Posterior cingulate gyrus (tissue), 11 donors: ENCODE measurements around the gene PUS1.
"Not testable (repeated sequence)": the region's sequence is repeated elsewhere in the genome, so short reads cannot be mapped to it uniquely, and the experiment has no call there.

ENCODE experiments used
- DNase-seq, 10 donors: peaks; one replicate each; pipeline versions ENCODE4 v3.0.0 to v3.0.0-alpha.2; 2020 to 2021; ENCODE audit warnings: mixed read lengths in 3 of 10
- intact Hi-C: fragments of 100-400 bp; cut with DNase I; formaldehyde crosslinking; loops from one replicate; pipeline ENCODE4 v1.15.1; 2023

PUS1 gene

DNA sequence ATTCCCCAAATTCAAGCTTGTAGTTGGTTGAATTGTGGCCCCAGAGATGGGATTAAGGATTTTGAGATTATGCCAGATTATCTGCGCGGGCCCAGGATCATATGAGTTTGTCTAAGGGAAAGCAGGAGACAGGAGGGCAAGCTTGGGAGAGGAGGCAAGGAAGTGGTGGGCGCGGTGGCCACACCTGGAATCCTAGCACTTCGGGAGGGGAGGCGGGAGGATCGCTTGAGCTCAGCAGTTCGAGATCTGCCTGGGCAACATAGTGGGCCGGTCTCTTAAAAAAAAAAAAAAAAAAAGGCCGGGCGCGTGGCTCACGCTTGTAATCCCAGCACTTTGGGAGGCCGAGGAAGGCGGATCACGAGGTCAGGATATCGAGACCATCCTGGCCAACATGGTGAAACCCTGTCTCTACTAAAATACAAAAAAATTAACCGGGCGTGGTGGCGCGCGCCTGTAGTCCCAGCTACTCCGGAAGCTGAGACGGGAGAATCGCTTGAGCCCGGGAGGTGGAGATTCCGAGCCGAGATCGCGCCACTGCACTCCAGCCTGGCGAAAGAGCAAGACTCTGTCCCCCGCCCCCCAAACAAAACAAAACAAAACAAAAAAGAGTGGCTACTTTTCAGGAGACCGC lies 881 bp upstream of the PUS1 start:
- peak in 1 of 10 donors; percentile 81 for DNase-seq
- intact Hi-C loops: loop anchor here (2.0 to 10.0 kb wide), 2 partner anchors 33 to 93 kb away; partner anchors contain the start of gene ULK1

DNA sequence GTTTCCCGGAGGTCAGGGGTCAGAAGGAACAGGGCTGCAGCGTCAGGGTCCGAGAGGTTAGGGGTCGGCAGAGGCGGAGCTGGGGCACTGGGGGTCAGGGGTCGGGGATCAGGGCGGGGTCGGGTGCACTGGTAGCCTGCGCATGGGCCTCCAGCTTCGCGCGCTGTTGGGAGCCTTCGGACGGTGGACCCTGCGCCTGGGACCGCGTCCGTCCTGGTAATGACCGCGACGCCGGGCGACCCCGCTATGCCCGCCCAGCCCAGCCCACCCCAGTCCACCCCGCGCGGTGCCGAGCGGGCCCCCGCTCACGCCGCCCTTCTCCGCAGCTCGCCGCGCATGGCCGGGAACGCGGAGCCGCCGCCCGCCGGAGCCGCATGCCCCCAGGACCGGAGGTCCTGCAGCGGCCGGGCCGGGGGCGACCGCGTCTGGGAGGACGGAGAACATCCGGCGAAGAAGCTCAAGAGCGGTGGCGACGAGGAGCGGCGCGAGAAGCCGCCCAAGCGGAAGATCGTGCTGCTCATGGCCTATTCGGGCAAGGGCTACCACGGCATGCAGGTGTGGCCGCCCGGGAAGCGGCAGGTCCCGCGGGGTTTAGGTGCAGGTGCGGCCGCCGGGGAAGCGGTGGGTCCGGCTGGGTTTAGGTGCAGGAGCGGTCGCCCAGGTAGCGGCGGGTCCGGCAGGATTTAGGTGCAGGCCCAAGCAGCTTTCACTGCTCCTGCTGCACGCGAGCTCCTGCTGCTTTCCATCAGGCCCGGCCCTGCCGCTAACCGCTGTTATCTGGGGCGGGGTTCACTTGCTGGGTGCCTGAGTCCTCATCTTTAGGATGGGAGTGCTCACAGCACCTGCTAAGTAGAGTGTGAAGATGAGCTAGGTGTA lies 743 bp downstream of the PUS1 start:
- DNase-seq: peak in 2 of 10 donors; percentile 85 to 86
- intact Hi-C loops: loop anchor here (1.0 to 10.0 kb wide), 3 partner anchors 19 to 95 kb away; partner anchors contain the start of genes EP400 and ULK1

DNA sequence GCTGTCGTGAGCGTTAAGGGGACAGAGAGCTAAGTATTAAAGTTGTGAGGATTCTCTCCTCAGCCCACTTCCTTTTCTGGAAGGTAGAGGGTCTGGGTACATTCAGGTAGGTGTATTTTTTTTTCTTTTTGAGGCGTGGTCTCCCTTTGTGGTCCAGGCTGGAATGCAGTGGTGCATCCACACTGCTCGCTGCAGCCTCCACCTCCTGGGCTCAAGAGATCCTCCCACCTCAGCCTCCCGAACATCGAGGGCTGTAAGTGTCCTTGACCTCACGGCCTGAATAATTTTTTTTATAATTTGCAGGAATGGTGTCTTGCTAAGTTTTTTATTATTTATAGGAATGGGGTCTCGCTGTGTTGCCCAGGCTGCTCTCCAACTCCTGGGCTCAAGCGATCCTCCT lies 1.4 kb downstream of the PUS1 start:
- intact Hi-C loops: no loop called here
- peak in 1 of 10 donors; percentile 38 for DNase-seq

DNA sequence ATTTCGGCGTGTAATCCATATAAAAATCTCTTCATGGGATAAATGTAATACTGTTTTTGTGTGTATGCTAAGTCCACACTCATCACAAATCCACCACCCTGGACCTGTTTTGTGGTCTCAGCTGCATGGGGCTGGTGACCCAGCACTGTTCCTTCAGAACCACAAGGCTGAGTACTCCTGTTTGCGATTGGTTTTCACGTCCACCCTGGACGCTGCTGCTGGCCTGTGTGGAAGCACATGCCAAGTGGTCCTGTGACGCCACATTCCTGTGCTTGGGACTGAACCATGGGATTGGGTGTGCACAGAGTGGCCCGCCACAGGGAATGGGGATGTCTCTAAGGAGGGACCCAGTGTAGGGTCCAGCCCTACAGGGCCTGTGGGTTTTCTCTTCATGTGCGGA lies 4.3 kb downstream of the PUS1 start:
- intact Hi-C loops: no loop called here
- peak in 1 of 10 donors; percentile 66 for DNase-seq

DNA sequence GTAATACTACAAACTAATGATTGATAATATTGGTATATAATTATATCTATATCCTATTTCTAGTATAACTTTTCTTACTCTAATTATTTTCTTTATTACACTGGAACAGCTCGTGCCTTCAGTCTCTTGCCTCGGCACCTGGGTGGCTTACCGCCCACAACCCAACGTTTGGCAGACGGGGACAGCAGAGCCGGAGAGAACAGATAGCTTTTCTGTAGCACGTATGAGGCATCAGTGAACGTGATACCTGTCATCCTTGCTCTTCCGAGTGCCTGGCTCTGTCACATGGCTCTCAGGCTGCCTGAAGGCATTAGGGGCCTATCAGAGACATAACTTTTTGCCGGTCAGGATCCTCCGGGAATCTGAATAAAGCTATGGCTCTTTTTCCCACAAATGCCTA lies 5.5 kb downstream of the PUS1 start:
- DNase-seq: peak in 2 of 10 donors; percentile 43 to 64
- intact Hi-C loops: no loop called here

DNA sequence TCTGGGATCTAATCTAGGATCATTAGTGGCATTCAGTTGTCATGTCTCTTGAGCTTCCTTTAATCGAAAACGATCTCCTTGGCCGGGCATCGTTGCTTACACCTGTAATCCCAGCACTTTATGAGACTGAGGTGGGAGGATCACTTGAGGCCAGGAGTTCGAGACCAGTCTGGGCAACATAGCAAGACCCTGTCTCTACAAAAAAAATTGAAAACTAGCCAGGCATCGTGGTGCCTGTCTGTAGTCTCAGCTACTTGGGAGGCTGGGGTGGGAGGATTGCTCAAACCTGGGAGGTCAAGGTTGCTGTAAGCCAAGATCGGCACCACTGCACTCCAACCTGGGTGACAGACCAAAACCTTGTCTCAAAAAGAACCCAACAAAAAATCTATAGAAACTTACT lies 9.0 kb downstream of the PUS1 start:
- intact Hi-C loops: no loop called here
- peak in 1 of 10 donors; percentile 8 for DNase-seq

DNA sequence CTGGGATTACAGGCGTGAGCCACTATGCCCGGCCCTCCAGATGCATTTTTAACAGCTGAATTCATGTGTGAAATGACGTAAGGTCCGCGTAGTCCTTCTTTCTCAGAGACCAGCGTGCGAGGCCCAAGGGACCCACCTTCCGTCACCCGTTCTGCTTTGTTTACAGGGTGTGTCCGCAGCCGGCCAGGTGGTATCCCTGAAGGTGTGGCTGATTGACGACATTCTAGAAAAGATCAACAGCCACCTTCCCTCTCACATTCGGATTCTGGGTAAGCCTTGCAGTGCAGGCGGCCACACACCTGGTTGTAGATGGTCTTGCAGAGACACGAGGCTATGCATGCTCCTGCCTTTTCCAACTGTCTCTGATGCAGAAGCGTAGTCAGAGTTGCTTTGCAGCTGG lies 9.9 kb downstream of the PUS1 start:
- intact Hi-C loops: no loop called here
- peak in 3 of 10 donors; percentile 31 to 76 (median 51) for DNase-seq

DNA sequence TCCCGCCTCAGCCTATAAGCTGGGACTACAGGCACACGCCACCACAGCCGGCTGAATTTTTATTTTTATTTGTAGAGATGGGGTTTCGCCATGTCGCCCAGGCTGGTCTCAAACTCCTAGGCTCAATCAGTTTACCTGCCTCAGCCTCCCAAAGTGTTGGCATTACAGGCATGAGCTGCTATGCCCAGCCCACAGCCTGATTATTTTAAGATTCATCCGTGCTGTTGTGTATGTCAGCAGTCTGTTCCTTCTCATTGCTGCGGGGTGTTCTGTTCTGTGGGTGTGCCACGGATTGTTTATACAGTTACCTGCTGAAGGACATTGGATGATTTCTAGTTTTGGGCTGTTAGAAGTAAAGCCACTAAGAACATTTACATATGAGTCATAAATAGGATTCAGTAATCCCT lies 11.1 kb downstream of the PUS1 start:
- intact Hi-C loops: no loop called here
- peak in 3 of 10 donors; percentile 70 to 79 (median 72) for DNase-seq

DNA sequence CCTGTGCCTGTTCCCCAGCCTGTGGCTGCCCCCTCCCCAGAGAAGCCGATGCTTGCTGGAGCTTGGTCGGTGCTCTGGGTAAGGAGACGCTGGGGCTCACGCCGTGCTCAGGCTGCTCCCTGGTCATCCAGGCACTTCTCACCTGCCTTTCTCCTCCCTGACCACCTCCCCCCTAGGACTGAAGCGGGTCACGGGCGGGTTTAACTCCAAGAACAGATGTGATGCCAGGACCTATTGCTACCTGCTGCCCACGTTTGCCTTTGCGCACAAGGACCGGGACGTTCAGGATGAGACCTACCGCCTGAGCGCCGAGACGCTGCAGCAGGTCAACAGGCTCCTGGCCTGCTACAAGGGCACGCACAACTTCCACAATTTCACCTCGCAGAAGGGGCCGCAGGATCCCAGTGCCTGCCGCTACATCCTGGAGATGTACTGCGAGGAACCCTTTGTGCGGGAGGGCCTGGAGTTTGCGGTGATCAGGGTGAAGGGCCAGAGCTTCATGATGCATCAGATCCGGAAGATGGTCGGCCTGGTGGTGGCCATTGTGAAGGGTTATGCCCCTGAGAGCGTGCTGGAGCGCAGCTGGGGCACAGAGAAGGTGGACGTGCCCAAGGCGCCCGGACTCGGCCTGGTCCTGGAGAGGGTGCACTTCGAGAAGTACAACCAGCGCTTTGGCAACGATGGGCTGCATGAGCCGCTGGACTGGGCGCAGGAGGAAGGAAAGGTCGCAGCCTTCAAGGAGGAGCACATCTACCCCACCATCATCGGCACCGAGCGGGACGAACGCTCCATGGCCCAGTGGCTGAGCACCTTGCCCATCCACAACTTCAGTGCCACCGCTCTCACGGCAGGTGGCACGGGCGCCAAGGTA lies 12.3 kb downstream of the PUS1 start:
- intact Hi-C loops: no loop called here
- DNase-seq: peak in 3 of 10 donors; percentile 45 to 71 (median 54)

DNA sequence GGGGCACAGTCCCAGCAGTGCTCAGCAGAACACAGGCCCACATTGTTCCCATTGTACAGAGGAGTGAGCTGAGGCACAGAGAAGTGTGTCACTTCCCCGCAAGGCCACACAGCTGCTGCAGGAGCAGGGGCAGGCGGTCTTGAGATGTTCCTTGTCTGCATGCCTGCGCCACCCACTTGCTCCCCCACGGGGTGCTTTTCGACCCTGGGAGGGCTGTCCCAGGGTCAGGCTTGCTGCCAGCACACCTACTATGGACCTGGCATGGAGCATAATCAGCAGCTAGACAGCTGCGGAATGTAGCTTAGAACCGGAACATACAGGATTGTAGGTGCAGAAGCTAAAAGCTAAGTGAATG lies 12.9 kb downstream of the PUS1 start:
- DNase-seq: peak in 2 of 10 donors; percentile 17 to 32
- intact Hi-C loops: no loop called here

DNA sequence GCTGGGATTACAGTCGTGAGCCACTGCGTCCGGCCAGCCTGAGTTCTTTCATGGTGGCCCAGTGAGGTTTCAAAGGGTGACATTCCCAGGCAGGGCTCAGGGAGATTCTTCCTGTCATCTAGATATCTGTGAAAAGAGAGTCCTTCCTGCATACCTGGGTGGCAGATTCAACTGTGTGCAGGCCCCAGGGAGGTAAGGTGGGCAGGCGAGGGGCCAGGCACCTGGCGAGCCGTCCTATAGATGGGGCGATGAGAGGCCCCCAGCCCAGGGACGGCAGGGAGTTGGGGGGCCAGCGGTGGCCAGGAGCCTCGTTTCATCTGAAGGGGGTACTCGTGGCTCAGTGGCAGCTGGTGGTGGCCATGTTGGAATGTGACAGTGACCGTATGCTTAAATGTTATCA lies 13.6 kb downstream of the PUS1 start:
- DNase-seq: peak in 2 of 10 donors; percentile 32 to 45
- intact Hi-C loops: no loop called here

DNA sequence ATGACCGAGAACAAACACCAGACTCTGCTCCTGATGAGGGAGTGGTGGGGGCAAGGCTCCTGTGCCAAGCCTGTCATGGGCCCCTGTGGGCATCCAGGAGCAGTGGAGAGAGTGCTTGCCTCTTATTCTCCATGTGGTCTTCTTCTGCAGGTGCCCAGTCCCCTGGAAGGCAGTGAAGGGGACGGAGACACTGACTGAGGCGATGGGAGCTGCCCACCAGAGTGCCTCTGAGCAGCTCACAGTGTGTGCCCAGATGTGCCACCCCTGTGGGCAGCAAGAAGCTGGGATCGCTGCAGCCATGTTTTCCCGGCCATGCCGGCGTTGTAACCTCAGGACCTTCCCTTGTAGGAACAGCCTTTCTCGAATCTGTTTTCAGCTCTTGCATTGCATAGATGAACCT lies 14.3 kb downstream of the PUS1 start:
- intact Hi-C loops: no loop called here
- DNase-seq: peak in 3 of 10 donors; percentile 20 to 71 (median 42)

DNA sequence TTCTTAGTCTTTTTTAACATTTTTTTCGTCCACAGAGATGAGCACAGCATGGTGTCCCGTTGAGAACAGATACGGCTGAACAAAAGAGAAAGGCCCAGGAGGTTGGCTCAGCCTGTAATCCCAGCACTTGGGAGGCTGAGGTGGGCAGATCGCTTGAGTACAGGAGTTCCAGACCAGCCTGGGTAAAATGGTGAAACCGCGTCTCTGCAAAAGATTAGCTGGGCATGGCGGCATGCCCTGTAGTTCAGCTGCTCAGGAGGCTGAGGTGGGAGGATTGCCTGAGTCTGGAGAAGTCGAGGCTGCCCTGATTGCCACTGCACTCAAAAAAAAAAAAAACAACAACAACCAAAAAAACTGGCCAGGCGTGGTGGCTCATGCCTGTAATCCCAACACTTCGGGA lies 14.8 kb downstream of the PUS1 start:
- peak in 3 of 10 donors; percentile 15 to 39 (median 22) for DNase-seq
- intact Hi-C loops: no loop called here

DNA sequence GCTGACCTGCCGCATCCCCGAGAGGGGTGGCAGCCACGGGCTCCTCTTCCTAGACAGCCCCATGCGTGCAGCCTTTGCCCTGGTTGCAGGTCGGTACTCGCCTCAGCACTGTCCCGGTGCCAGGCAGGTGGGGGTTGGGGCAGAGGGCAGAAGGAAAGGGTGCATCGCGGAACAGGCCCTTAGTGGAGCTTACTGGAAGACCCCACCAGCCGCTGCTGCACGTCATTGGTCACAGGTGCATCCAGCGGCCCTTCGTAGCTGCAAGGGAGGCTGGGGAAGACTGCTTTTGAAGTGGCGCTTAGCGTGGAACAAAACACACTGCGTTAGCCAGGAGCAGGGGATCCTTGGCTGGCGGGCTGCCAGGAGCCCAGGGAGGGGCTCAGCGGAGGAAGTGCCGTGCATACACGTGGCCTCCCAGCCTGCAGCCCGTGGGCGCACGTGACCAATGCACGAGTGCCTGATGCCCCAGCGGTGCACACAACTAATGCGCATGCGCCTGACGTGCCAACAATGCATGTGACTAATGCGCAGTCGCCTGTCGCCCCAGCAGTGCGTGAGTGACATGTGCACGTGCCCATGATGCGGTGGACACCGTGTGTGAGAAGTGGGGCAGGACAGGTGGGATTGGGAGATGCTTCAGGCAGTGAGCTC lies 15.7 kb downstream of the PUS1 start:
- intact Hi-C loops: no loop called here
- peak in 3 of 10 donors; percentile 61 to 74 (median 62) for DNase-seq

DNA sequence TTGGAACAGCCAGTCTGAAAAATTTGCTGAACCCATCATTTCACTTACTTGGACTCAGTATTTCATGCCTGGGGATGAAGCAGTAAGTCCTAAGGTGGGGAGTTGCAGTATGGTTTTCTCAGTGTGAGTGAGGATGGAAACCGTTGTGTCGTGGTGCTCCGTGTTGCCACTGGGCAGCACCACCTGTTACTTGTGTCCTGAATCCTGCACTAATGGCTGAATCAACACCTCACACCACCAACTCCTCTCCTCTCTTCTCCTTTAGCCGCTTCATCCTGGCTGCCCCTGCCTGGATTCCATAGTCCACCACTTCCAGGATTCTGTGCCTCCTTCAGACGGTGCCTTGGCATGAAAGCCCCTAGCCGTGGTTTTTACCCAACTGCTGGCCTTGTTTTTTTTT lies 17.7 kb downstream of the PUS1 start:
- DNase-seq: peak in 2 of 10 donors; percentile 4 to 14
- intact Hi-C loops: no loop called here

DNA sequence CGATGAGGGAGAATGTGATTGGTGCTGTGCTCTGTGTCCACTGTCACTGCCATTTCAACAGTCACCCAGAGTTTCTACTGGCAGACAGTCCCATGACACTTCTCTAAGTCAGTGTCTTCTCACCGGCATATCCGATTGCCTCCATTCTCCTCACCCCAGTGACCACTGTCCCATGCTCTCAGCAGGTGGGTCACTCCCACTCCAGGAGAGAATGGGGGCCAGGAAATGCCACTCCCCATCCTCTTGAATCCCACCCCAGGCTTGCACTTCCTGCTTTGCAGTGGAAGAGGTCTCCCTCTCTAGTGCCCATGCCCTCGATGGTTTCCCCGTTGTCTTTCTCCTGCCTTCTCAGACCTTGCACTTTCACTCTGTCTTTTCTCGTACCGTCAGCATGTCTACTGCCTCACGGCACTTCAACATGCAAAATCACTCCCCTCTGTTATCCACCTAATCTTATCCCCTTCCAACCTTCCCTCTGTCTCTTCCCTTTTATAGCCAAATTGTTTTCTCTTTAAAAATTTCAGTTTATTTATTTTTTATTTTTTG lies 18.5 kb downstream of the PUS1 start:
- intact Hi-C loops: no loop called here
- DNase-seq: peak in 2 of 10 donors; percentile 25 to 27

DNA sequence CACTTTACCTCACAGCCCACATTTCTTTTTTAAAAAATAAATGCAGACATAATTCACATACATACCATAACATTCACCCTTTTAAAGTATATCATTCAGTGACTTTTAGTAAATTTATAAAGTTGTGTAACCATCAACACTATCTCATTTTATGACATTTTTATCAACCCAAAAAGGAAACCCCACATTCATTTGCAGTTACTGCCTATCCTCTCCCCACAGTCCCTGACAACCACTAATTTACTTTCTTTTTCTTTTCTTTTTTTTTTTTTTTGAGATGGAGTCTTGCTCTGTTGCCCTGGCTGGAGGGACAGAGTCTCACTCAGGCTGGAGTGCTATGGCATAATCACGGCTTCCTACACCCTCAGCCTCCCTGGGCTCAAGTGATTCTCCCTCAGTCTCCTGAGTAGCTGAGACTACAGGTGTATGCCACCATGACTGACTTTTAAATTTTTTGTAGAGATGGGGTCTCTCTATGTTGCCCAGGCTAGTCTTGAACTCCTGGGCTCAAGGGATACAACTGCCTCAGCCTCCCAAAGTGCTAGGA lies 19.2 kb downstream of the PUS1 start:
- intact Hi-C loops: no loop called here
- DNase-seq: peak in 3 of 10 donors; percentile 18 to 35 (median 21)

DNA sequence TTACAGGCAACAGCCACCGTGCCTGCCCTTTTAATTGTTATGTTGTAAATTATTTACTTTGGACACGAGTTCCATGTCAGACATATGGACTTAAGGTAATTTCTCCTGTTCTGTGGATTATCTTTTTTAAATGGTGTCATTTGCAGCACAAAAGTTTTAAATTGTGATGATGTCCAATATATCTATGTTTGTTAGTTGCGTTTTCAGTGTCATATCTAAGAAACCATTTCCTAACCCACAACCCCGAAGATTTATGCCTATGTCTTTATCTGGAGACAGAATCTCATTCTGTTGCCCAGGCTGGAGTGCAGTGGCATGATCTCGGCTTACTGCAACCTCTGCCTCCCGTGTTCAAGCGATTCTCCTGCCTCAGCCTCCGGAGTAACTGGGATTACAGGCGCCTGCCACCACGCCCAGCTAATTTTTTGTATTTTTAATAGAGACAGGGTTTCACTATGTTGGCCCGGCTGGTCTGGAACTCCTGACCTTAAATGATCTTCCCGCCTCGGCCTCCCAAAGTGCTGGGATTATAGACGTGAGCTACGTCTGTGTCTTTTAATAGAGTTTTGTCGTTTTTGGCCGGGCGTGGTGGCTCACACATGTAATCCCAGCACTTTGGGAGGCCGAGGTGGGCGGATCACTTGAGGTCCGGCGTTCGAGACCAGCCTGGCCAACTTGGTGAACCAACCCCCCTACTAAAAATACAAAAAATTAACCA lies 19.8 kb downstream of the PUS1 start:
- intact Hi-C loops: loop anchor here (1.0 kb wide), 2 partner anchors 20 to 55 kb away; partner anchors contain the start of genes PUS1 and ULK1
- DNase-seq: not testable (repeated sequence)
